Erythroblast (primary cell): ENCODE data around the gene ARHGEF4.

Source experiments
- GATA1 ChIP-seq: IDR thresholded peaks from 2 replicates; pipeline ENCODE4 v1.6.1; 2011; ENCODE audit warnings: low read depth, mild to moderate bottlenecking, control low read depth, low read length, moderate library complexity
- POLR2A ChIP-seq: IDR thresholded peaks from 2 replicates; pipeline ENCODE4 v1.6.1; 2011; ENCODE audit warnings: mild to moderate bottlenecking, low read length

GRCh38 chr2:131037398-131038257 lies 200.9 kb downstream of the ARHGEF4 start:
- TF ChIP-seq POLR2A: no peak
- TF ChIP-seq GATA1: no peak
